ENCODE data around the gene FOXP2.

DNA sequence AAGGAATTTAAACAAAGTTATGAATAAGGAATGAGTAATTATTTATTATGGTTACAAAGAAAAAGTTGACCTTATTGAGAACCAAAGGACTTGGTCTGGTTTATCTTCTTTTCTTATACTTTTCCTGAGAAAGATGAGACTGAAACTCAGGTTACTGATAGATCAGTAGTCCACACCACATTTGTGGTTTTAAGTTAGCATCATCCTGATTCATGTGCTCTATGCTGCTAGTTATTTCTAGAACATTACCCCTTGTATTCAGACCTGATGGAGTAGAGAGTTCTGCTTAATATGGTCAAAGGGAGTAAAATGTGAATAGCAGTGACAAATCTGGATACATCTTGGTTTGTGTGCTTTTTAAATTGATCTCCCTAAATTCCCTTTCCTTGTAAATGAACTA is 63.8 kb downstream of the FOXP2 start:
- TF ChIP-seq CTCF (IDR thresholded peaks at IDR 0.05) (no peak), POLR2A (IDR thresholded peaks at IDR 0.05) (no peak)
